Measurements from ENCODE around the gene CS. TPM values are rescaled to one million over a fixed set of nuclear protein-coding genes. Genes with fewer than 3 reads are reported as not detected.
A peak's percentile ranks its signal among the peaks of the same experiment; 100 is the strongest.

CS gene
- total and polyA plus RNA-seq, 2 of the 4 experiments (the other 2 are of a cell fraction), result 139 to 146 TPM

DNA sequence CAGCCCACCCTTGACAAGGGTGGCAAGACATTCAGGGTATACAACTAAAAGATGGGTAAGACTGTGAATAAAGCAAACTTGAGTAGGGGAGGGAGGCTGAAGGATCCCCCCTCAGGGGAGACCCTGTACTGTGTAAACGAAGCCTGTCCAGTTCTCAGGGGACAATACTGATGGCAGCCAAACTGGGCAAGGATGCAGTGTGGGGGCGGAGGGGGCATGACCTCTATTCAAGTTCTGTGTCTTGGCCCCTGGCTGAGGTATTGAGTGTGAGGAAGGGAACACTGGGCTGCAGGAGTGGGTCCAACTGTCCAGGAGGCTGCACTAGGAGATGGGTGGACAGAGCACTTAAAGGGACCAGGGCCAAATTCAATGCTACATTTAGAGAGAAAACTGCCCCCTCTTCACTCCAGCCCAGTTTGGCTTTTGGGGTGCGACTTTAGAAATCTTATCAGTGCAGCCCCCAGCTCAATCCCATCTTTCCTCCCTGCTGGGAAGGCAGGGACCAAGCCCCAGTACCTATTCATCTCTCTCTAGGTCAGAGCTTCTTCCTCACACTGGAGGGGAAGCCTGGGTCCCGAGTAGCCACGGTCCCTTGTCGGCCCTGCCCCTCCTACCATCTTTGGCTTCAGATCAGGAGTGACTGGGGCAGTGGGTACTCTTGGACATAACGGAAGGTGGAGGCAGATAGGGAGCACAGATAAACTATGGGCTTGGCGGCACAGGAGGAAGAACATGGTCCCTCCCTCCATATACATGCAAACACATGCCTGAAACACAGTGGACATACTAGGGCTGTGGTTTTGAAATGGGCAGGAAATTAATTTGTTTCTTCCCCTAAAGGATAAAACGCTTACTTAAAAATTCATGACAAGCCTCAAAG, 58.5 kb downstream of the CS start:
- 86% methylated on average over 2 of the region's 9 CpGs; no CpG with 5 or more reads in 1 of the 2 experiments for WGBS, 2 experiments (ENCODE audit: extremely low coverage in 2 of 2, insufficient read length in 1 of 2)
- H2BK120ac ChIP-seq (ENCODE audit: low read depth, low read length), result no peak overlapping the region
- ChIA-PET CTCF (no interaction called here), POLR2A (ENCODE audit: unreplicated experiment) (no interaction called here)
- no peak overlapping the region for H3K23ac ChIP-seq (ENCODE audit: low read depth, low read length)
- H4K5ac ChIP-seq (ENCODE audit: low read depth, low read length), result no peak overlapping the region
- H3K4me1 ChIP-seq (ENCODE audit: control insufficient read depth, insufficient read depth, low read length), result peaks cover 12% of the 10 kb centered on the region
- H3K4me3 ChIP-seq (ENCODE audit: insufficient read depth, low read depth, low read length), result no peak overlapping the region
- no peaks in the 10 kb centered on the region for H3K9me3 ChIP-seq (ENCODE audit: control insufficient read depth, insufficient read depth, low read length)
- H3K9me1 ChIP-seq (ENCODE audit: insufficient read depth, low read length), result peaks cover 19% of the 10 kb centered on the region; the same call in 1 of the 2 replicates
- H3K27ac ChIP-seq (ENCODE audit: insufficient read depth, low read length), result no peak overlapping the region
- no peak overlapping the region for H2BK15ac ChIP-seq (ENCODE audit: low read depth, low read length)
- no peak overlapping the region for H2AK9ac ChIP-seq (replicated peaks; ENCODE audit: low read depth, low read length, poor library complexity)
- H2AFZ ChIP-seq (replicated peaks; ENCODE audit: low read length, poor library complexity), result no peak overlapping the region
- ATAC-seq (ENCODE audit: low read depth) (no peak), DNase-seq (no peak)
- intact Hi-C loops (cut with micrococcal nuclease), result no loop called here
- H3K56ac ChIP-seq (ENCODE audit: extremely low read depth, insufficient read depth, low read length), result no peak overlapping the region
- peaks cover 29% of the 10 kb centered on the region for H4K20me1 ChIP-seq (ENCODE audit: insufficient read depth, low read length)
- peaks cover 14 to 58% of the 10 kb centered on the region in 2 experiments for H3K79me1 ChIP-seq (ENCODE audit: low read depth in 1 of 2, low read length in 2 of 2)
- no peak overlapping the region for H3K9ac ChIP-seq (ENCODE audit: low read depth, low read length)
- no peak overlapping the region for H2AK5ac ChIP-seq (ENCODE audit: low read depth, low read length)
- no peak overlapping the region for H3K4ac ChIP-seq (ENCODE audit: low read depth, low read length)
- H3K36me3 ChIP-seq (ENCODE audit: control insufficient read depth, insufficient read depth, low read length), result peaks cover 72% of the 10 kb centered on the region
- TF ChIP-seq BHLHE40 (IDR thresholded peaks at IDR 0.05; ENCODE audit: low read depth, low read length), result no peak
- H4K91ac ChIP-seq (ENCODE audit: insufficient read depth, low read depth, low read length), result no peak overlapping the region
- in situ Hi-C loops (cut with MboI; ENCODE audit: low sequenced_read_pairs), result no loop called here
- no peak overlapping the region for H2BK5ac ChIP-seq (ENCODE audit: low read depth, low read length, poor library complexity, severe bottlenecking)
- dilution Hi-C loops (cut with HindIII; ENCODE audit: low sequenced_read_pairs, unreplicated experiment), result no loop called here
- H3K27me3 ChIP-seq (ENCODE audit: control insufficient read depth, insufficient read depth, low read length), result no peaks in the 10 kb centered on the region
- no peak overlapping the region for H2BK20ac ChIP-seq (ENCODE audit: low read depth, low read length)
- no peak overlapping the region for H3K4me2 ChIP-seq (ENCODE audit: low read depth, low read length)
- no peak overlapping the region for H3K18ac ChIP-seq (ENCODE audit: low read depth, low read length)
- no peak overlapping the region for H4K8ac ChIP-seq (ENCODE audit: low read depth in 2 of 2, low read length in 2 of 2)
- BruUV-seq (replicated peaks), result TSS peak; percentile 14
- H3K14ac ChIP-seq (replicated peaks; ENCODE audit: low read depth, low read length), result no peak overlapping the region
